Right ventricle myocardium superior (tissue), 1 donor: Measurements from ENCODE around the gene ZSCAN2. TPM values are rescaled to one million over a fixed set of nuclear protein-coding genes. Genes with fewer than 3 reads are reported as not detected.

Source experiments
- ATAC-seq: fragments of 200-7000 bp; cut with Tn5 transposase; one replicate; pipeline ENCODE4 v1.9.1; 2020; ENCODE audit warnings: mild to moderate bottlenecking; ENCODE audit not compliant: poor library complexity
- DNase-seq: peaks from one replicate; pipeline ENCODE4 v3.0.0-alpha.2; 2020
- intact Hi-C: fragments of 100-400 bp; cut with DNase I; formaldehyde crosslinking; loops from one replicate; pipeline ENCODE4 v1.11.2; 2022
- total RNA-seq: library from RNA; stranded (reverse); fragmentation: NEBNext Ultra II Directional; extraction: Animal tissue kit (Norgen Biotek cat#: 25700); gene quantifications from one replicate; pipeline ENCODE4 v1.2.1, GENCODE V29; 2021
- donor health status: DM: no; HTN: yes; CAD: no; lungs with severe emphysema.

ZSCAN2 gene
- total RNA-seq, 1 donor from 2014 or later: 6.2 TPM

DNA sequence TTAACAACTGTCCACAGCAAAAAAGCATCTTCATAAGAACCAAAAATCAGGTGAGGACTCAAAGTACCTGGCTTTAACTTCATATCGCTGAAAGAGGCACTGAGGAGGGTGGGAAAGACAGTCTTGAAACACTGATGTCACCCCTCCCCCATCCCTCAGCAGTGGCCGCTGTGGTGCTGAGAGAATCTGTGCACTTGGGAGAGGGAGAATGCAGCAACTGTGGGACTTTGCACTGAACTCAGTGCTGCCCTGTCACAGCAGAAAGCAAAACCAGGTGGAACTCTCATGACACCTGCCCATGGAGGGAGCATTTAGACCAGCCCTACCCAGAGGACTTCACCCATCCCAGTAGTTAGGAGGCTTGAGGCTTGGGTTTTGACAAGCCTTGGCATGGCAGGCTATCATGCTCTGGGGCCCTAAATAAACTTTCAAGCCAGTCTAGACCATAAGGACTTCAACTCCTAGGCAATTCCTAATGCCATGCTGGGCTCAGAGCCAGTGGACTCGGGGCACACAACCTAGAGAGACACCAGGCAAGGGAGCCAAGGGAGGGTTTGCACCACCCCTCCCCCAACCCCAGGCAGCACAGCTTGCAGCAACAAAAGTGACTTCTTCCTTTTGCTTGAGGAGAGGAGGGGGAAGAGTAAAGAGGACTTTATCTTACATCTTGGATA, 6.1 kb upstream of the ZSCAN2 start:
- DNase-seq (no peak), ATAC-seq (no peak)
- intact Hi-C loops: loop anchor here (5.0 kb wide), 1 partner anchor 343 kb away; no protein-coding TSS in a partner anchor

- intact Hi-C loops: loop anchor here (5.0 kb wide), 1 partner anchor 342 kb away; no protein-coding TSS in a partner anchor
- DNase-seq: no peak
- no peak for ATAC-seq
Measured at GRCh38 chr15:84595660-84596059, 5.1 kb upstream of the ZSCAN2 start.

DNA sequence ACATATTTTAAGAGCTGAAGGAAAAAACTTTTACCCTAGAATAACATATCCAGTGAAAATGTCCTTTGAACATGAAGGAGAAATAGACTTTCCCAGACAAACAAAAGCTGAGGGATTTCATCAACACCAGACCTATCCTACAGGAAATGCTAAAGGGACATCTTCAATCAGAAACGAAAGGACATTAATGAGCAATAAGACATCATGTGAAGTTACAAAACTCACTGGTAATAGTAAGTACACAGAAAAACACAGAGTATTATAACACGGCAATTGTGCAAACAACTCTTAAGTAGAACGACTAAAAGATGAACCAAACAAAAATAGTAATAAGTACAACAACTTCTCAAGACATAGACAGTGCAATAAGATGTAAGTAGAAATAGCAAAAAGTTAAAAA, 3.5 kb upstream of the ZSCAN2 start:
- intact Hi-C loops: loop anchor here (5.0 kb wide), 1 partner anchor 340 kb away; no protein-coding TSS in a partner anchor
- ATAC-seq (no peak), DNase-seq (no peak)

DNA sequence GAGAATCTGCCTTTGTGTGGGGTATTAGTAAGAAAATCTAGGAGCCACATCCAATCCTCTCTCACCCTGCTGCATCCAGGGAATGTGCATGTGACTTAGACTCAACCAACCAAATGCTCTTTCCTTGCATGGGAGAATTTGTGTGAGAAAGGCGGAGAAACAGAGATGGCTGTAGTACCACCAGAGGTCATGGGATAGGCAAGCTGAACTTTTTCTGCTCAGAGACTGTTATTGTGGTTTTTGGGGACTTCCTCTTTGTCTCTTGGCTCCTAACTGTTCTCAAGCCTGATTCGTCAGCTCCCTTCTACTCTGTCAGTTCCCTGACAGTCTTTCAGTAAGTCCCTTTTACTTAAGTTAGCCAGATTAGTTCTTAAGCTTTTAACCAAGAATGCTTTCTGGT, 2.6 kb upstream of the ZSCAN2 start:
- DNase-seq (no peak), ATAC-seq (no peak)
- intact Hi-C loops: loop anchor here (5.0 kb wide), 1 partner anchor 339 kb away; no protein-coding TSS in a partner anchor

DNA sequence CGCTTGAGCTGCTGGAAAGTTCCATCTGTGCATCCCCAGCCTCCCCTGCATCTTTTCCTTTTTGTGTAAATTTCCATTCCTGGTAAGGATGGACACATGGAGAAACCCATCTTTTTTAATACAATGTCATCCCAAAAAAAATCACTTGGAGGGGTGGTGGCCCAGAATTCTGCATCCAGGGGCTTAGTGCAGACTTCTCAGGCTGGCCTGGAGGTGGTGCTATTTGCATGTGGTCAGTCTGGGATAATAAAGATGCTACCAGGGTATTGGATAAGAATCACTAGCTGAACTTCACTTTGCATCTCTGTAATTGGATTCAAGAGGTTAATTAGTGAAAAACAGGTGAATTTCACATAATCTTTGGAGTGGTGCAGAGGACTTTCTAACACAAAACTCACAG, 1.8 kb upstream of the ZSCAN2 start:
- ATAC-seq (no peak), DNase-seq (no peak)
- intact Hi-C loops: loop anchor here (5.0 kb wide), 1 partner anchor 338 kb away; no protein-coding TSS in a partner anchor

DNA sequence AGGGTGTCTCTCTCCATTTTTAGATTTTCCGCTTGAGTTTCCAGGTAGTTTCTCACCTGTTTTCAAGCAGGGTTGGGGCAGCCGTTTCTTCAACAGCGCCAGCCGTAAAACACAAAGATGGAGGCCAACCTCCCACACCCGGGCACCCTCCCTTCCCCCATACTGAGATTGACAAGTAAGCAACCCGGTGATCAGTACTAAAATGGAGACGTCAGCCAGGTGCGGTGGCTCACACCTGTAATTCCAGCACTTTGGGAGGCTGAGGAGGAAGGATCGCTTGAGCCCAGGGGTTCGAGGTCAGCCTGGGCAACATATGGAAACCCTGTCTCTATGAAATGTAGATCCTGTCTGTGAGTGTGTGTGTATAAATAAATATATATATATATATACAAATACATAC, 903 bp upstream of the ZSCAN2 start:
- ATAC-seq (no peak), DNase-seq (no peak)
- intact Hi-C loops: loop anchor here (5.0 kb wide), 1 partner anchor 337 kb away; no protein-coding TSS in a partner anchor

DNA sequence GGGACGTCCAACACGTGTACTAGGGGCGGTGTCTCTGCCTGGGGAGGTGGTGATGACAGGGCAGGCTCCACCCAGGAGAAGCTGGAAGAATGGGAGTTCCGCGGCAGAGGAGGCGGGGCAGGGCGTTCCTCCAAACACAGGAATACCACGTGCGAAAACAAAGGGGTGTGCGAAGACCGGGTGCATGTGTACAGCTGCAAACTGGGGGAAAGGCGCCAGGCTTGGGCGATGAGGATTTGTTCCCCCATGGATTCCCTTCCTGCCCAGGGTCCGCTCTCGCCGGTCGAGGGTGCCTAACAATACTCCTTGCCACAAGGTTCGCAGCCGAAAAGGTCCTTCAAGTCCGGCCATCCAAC, 500 bp upstream of the ZSCAN2 start:
- intact Hi-C loops: no loop called here
- ATAC-seq: peak; percentile 85
- peak; percentile 92 for DNase-seq

DNA sequence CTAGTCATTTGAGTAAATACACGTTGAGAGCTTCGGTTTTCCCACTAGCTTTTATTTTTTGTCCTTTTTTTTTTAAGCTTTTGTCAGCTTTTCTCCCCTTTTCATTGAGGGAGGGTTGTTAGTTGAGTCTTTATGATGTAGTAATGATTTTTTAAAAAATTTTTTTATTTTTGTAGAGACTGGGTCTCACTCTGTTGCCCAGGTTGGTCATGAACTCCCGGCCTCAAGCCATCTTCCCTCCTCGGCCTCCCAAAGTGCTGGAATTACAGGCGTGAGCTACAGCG, 688 bp downstream of the ZSCAN2 start:
- no peak for ATAC-seq
- DNase-seq: no peak
- intact Hi-C loops: no loop called here

DNA sequence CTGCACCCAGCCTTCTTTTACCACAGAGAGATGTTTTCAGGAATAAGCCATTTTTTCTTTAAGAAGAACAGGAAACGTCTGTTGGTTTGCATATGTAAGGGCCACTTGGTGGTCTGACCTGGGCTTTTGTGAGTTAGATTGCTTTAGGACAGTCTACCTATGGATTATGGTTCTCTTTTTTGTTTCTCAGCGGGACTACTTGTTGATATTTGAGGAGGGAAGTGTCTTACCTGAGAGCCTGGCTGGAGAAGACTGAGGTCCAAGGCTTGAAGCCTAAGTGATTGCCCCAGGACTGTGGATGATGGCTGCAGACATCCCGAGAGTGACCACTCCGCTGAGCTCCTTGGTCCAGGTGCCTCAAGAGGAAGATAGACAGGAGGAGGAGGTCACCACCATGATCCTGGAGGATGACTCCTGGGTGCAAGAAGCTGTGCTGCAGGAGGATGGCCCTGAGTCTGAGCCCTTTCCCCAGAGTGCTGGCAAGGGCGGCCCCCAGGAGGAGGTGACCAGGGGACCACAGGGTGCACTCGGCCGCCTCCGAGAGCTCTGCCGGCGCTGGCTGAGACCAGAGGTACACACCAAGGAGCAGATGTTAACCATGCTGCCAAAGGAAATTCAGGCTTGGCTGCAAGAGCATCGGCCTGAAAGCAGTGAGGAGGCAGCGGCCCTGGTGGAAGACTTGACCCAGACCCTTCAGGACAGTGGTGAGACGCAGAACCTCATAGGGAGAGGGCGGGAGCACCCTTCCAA, 3.0 kb downstream of the ZSCAN2 start:
- DNase-seq (no peak), ATAC-seq (no peak)
- intact Hi-C loops: no loop called here

- ATAC-seq (no peak), DNase-seq (no peak)
- intact Hi-C loops: no loop called here
Measured at GRCh38 chr15:84604826-84605553, 4.2 kb downstream of the ZSCAN2 start.

DNA sequence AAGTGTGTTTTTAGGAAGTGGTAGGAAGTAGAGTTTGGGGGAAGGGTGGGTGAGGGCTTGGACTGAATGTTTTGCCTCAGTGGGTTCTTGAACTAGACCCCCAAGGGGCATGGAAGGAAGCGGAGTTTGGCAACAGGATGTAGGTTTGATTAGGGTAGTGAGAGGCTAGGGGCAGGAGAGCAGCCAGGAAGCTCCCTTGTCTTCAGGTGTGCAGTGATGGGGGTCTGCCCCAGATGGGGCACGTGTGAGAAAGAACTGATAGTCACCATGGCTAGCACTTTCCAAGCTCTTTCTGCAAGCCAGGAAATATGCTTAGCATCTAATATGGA, 4.7 kb downstream of the ZSCAN2 start:
- no peak for ATAC-seq
- no peak for DNase-seq
- intact Hi-C loops: no loop called here

GRCh38 chr15:84606653-84607120, 5.9 kb downstream of the ZSCAN2 start:
- no peak for DNase-seq
- intact Hi-C loops: no loop called here
- ATAC-seq: no peak

- intact Hi-C loops: no loop called here
- no peak for DNase-seq
- no peak for ATAC-seq
Measured at GRCh38 chr15:84608707-84609284, 8.0 kb downstream of the ZSCAN2 start.

GRCh38 chr15:84609818-84610525, 9.2 kb downstream of the ZSCAN2 start:
- peak; percentile 69 for ATAC-seq
- DNase-seq: peak; percentile 55
- intact Hi-C loops: no loop called here

GRCh38 chr15:84611631-84612030, 10.8 kb downstream of the ZSCAN2 start:
- DNase-seq (no peak), ATAC-seq (no peak)
- intact Hi-C loops: no loop called here

- intact Hi-C loops: no loop called here
- ATAC-seq: peak; percentile 60
- no peak for DNase-seq
Measured at GRCh38 chr15:84616235-84616634, 15.4 kb downstream of the ZSCAN2 start.

DNA sequence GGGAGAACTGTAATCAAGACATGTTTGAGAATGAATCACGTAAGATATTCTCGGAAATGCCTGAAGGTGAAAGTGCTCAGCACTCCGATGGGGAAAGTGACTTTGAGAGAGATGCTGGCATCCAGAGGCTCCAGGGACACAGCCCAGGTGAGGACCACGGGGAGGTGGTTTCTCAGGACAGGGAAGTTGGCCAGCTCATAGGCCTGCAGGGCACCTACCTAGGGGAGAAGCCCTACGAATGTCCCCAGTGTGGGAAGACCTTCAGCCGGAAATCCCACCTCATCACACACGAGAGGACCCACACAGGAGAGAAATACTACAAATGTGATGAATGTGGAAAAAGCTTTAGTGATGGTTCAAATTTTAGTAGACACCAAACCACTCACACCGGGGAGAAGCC, 19.8 kb downstream of the ZSCAN2 start:
- DNase-seq (no peak), ATAC-seq (no peak)
- intact Hi-C loops: no loop called here

GRCh38 chr15:84621358-84621979, 20.7 kb downstream of the ZSCAN2 start:
- no peak for ATAC-seq
- intact Hi-C loops: no loop called here
- no peak for DNase-seq
